Measurements from ENCODE around the gene MTF1.

Gene MTF1

DNA sequence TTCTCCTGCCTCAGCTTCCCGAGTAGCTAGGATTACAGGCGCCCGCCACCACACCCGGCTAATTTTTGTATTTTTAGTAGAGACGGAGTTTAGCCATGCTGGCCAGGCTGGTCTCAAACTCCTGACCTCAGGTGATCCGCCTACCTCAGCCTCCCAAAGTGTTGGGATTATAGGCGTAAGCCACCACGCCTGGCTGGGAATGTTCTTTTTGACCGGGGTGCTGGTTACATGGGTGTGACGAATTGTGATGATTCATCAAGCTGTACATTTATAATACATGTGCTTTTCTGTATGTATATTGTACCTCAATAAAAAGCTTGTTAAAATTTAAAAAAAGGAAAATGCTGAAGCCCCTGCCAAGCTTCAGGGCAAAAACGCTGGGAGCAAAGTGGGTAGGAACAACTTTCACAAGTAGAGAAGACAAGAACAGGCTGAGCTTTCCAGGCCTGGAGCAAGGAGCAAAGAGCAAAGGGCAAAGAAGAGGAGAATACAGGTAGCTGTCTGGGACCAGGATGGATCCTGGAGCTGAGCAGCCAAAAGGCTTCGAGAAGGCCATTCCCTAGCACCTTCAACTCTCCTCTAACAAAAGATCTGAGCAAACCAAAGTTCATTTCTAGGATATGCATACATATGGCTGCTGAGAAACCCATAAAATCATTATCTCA, 30.9 kb downstream of the MTF1 start:
- DNase-seq (ENCODE audit: low read depth): no peak

DNA sequence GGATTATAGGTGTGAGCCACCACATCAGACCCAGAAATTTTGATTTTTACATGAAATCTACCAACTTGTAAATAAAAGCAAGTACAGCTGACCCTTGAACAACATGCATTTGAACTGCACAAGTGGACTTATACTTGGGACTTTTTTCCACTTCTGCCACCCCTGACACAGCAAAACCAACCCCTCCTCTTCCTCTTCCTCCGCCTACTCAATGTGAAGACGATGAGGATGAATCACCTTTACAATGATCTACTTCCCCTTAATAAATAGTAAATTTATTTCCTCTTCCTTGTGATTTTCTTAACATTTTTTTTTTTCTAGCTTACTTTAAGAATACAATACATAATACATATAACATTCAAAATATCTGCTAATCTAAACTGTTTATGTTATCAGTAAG, 33.9 kb downstream of the MTF1 start:
- no peak for DNase-seq (ENCODE audit: low read depth)

DNA sequence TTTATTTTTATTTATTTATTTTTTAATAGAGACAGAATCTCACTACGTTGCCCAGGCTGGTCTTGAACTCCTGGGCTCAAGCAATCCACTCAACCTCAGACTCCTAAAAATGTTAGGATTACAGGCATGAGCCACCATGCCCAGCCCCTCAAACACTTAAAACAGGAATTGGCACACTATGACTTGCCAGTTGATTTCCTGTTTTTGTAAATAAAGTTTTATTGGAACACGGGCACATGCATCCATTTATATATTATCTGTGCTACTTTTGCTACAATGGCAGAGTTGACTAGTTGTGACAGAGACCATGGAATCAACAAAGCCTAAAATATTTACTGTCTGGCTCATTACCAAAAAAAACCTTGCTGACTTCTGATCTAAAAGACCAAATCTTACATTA, 35.4 kb downstream of the MTF1 start:
- DNase-seq (ENCODE audit: low read depth): no peak

DNA sequence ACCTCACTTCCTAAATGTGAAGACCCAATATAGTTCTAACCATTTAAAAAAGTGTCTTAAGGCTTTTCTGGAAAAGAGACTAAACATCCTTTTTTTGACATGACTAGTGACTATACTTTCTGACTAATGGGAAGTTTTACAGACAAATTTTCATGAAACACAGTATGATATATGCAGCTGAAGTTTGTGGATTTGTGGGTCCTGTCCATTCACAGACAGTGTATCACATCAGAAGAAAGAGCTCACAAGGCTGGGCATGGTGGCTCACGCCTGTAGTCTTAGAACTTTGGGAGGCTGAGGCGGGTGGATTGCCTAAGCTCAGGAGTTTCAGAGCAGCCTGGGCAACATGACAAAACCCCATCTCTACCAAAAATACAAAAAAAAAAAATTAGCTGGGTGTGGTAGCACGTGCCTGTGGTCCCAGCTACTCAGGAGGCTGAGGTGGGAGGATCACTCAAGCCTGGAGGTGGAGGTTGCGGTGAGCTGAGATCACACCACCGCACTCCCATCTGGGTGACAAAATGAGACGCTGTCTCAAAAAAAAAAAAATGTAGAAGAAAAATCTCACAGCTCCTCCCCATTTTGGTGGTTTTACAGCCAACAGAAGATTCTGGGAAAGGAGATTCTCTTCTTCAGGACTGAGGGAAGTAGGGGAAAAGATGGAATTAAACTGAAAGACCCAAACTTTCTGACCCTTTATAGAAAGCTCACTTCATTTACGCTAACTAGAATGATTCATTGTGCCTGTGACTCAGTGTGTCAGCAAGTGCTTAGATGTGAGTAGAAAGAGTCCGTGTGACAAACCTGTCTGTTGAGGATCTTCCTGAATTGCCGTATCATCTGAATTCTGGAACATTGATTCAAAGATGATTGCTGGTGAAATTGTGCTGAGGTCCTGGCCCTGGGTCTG, 36.2 kb downstream of the MTF1 start:
- no peak for DNase-seq (ENCODE audit: low read depth)

DNA sequence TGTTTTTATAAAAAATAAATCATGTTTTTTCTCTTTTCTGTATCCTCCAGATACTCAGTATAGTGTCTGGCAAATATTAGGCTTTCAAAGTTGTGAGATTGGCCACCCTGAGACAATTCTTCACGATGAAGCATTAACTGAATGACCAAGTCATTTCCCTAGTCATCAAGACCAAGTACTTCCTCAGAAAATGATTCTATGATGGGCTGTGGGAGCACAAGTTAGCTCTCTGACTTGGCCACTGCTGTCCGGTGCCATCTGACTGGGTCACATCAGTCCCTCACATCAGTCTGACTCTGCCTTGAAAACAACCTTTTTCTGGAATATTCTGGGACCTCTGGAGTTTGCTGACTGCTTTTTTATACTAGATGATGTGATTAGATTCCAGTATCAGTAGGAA, 37.9 kb downstream of the MTF1 start:
- no peak for DNase-seq (ENCODE audit: low read depth)

DNA sequence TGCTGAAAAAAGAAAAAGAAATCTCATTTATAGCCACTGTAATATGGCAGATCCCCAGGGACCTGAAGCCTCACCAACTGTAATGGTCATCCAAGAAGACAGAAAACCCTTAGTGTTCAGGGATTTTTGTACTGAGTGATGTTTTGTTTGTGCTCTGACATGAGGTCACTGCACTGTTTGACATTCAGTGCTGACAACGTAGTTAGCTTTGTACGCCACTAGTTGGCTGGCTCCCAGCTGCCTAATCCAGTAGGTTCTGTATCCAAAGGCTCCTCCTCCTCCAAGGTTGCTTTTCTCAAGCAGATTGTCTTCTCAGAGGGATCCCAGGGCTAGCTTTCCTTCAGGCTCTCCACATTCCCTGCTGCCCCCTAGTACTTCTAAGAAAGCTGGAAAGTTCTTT, 41.9 kb downstream of the MTF1 start:
- DNase-seq (ENCODE audit: low read depth): no peak

DNA sequence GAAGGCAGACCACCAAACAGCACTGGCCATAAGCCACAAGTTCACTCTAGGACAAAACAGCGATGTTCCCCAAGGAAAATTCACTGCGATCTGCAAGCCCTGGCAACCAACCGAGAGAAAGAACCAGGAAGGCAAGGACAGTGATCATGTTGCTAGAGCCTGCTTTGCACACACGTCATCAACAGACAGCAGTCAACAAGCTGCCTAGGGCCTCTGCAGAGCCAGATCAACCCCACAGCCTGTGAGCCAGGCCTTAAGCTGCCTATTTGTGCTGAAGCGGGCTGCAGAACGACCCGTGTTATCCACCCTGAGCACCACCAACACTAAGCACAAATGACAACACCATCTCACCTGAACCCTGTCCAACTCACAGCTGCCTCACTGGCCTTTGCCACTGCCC, 45.1 kb downstream of the MTF1 start:
- no peak for DNase-seq (ENCODE audit: low read depth)

DNA sequence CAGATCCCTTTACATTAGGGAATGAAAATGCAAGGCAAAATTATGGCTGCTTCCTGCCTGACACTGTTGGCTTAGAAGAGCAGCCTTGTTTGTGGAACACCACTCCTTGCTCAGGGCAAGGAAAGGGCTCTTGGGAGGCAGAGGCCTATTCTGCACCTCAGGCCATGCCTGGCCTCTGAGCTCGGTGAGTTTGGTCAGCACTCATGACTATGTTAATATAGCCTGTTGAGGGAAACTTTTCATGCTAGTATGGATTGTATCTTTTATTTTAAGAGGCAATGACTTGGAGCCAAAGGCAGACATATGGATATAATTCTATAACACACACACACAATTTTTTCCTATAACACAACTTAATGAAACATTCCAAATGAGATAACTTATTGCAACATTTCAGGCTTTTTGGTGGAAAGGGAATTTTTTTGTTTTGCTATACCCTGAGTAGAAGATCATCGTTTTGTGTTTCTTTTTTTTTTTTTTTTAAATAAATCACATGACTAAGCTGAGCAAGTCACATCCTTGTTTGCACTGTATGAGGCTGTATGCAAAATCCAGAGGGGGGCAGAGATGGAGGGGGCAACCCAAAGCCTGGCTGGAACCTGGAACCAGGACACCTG, 45.8 kb downstream of the MTF1 start:
- no peak for DNase-seq (ENCODE audit: low read depth)

DNA sequence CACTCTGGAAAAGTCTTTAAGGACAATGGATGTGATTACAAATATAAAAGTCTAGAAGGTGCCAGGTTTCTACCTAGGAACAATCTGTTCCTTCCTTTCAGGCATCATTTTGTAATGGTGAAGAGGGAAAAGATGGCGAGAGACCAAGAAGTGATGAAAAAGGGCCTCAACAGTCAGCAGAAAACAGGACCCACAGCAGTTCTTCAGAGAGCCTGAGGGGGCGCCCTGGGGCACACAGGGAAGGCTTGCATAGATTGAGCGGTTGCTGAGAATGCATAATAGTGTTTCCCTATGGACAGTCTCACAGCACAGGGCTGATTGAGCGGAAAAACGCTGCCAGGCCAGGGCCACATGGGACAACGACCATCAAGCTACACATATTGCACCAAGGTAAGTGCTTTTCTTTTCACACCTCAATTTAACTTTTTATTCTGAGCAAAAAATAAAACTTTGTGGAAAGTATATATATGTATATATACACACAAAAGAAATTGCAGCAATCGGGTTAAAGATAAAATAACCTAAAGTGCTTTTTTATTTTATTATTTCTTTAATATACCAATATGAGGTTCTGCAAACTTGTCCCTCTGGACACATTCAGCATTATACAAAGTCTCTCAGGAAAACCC, 48.3 kb downstream of the MTF1 start:
- DNase-seq (ENCODE audit: low read depth): no peak

DNA sequence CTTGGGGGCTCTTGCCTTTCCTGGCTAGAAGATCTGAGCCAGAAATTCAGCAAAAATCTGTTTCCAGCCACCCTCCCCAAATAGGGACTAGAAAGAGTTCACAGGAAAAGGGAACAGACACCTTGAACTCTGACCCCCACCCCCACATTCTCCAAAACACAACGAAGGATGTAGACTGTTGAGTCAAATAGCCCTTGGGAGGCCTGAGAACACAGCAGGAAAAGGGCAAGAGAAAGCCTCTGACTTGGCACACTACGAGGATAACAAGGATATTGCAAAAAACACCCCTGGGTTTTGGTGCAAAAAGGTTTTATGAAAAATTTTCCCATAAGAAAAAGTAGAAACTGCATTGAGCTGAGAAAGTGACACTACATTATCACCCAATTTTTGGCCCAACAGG, 49.5 kb downstream of the MTF1 start:
- no peak for DNase-seq (ENCODE audit: low read depth)

DNA sequence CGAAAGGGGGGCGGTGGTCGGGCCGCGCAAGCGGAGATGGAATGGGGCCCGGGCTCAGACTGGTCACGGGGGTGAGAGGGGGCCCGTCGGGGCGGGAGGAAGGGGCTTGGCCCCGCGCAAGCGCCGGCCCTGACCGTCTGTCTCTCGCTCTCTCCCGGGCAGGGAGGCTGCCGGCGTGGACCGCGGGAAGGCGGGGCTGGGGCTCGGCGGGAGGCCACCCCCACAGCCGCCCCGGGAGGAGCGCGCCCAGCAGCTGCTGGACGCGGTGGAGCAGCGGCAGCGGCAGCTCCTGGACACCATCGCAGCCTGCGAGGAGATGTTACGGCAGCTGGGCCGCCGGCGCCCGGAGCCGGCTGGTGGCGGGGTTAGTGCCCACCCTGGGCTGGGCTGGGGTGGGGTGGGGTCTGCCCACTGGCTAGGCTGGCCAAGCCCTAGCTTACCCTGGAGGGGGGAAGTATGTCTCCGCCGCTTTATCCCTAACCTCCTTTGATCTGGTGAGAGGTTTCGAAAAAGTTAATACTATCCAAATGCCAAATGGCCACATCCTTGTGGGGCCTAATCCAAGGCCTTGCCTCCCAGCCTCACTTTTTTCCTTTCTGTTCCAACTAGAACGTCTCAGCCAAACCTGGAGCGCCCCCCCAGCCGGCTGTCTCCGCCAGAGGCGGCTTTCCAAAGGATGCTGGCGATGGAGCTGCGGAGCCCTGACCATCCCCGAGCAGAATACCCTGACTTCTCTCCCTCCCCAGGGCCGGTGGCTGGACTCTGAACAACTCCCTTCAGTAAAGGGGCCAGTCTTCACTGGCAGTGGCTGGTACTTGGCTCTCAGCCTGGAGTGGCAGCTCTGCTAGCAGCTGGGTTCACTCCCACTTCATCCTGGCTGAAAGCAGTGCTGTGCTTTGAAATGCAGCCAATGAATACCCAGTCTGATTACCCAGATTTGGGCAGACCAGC, 50.7 kb downstream of the MTF1 start:
- DNase-seq (ENCODE audit: low read depth): no peak

DNA sequence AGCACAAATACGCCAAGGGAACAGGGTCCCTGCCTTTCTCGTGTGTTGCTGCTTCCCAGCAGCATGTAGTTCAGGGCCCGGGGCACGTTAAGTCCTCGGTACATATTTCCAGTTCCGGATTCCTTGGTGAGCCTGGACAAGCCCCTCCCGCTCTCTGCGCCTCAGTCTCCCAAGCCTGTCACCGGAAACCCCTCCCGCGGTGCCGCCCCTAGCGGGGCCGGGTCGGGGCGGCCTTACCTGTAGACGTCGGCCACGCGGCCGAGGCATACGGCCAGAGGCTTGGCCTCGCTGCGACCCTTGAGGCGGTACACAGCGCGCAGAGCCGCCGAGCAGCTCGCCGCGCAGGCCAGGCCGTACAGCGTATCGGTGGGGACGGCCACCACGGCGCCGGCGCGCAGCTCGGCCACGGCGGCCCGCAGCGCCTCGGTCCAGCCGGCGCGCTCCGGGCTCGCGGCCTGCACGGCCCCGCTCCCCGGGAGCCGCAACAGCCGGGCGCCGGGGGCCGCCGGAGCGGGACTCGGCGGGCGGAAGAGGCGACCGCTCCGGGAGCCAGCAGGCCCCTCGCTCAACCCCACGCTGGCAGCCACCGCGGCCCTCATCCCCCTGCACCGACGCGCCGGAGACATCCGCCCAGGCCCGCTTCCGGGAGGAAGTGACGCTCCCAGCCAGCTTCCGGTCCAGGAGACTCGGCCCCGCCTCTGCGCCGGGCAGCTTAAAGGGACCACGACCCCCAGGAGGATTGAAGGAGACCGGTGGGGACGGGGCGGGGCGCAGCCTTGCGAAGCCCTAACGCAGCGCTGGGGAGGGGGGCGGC, 51.6 kb downstream of the MTF1 start, which contains the start of the genes C1orf122 and YRDC:
Gene C1orf122, plus strand, starts transcription at position 236 of the 814 bp plus-strand sequence. CDS start 615 bp downstream, outside the sequence.
Gene YRDC, minus strand, starts transcription at position 654 of the 814 bp plus-strand sequence. Its CDS starts 28 bp downstream, at position 626.
- peak; percentile 90 for DNase-seq (ENCODE audit: low read depth)

DNA sequence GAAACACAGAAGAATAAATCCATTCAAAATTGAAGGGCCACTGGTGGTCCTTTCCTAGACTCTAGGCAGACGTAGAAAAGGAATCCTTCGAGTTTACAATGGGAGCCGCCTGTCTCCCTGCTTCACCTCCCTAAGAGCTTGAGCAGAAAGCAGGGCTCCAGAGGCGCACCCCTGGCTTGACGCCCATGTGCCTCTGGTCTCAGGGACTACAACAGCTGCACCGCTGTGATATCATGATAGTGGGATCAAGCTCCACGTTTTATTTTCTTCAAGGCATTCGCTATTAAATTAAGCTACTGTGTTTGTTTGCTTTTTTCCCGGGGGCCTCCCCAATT, 52.2 kb downstream of the MTF1 start:
- no peak for DNase-seq (ENCODE audit: low read depth)

DNA sequence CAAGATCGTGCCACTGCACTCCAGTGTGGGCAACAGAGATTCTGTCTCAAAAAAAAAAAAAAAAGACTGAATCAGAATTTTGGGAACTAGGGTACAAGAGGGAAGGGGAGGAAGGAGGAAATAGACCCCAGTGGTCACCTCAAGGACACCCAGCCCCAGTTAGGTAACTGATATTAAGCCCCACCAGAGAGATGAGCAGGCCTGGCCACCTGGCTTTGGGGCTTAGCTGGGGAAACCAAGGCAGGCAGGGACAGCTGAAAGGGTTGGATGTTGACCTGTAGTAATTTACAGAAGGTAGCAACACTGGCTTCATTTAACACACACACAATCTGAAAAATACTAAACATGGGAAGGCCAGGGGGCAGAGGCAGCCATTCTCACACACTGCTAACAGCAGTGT, 57.0 kb downstream of the MTF1 start:
- no peak for DNase-seq (ENCODE audit: low read depth)

DNA sequence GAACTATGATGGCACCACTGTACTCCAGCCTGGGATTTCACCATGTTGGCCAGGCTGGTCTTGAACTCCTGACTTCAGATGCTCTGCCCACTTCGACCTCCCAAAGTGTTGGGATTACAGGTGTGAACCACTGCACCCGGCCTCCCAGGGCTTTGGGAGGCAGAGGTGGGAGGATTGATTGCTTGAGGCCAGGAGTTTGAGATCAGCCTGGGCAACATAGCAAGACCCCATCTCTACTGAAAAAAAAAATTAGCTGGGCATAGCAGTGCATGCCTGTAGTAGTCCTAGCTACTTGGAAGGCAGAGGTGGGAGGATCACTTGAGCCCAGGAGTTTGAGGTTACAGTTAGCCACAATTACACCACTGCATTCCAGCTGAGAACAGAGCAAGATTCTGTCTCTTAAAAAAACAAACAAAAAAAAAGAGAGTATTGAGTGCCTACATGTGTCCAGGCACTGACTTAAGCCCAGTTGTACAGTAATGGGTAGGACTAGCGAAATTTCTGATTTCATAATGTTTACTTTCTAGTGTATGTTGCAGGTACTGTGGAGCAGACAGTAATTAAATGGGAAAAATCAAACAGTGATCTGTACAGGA, 61.5 kb downstream of the MTF1 start:
- no peak for DNase-seq (ENCODE audit: low read depth)

DNA sequence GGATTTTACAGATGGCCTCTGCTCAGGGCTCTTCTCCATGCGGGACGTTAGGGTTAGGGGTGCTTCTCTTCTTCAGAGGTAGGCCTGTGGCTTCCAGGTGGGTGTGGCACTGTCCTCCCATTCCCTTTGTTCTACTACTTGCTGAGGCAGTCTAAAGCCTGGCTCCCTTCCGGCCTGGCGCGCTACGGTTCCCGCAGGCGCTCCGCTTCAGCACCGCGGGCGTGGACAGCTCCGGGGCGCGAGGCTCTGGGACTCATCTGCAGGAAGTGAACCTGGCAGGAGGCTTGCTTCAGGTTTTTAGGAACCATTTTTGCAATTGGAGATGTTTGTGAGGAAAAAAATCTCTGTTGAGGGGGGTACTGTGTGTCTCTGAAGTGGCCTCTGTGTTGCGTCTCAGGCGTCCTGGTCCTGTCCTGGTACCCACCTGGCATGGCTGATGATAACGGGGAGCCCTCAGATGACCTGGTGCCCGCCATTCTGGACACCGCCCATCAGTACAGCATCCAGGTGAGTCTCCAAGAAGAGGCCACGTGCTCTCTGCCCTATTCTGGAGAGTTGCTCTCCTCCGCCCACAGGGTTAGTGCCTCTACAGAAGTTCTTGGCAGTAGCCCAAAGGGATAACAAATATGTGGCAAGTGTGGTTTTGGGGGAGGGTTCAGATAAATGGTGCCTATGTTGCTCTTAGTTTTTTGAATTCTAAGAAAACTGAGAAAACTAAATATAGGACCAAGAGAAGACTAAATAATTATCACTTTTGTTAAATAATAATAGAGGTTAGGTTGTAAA, 63.9 kb downstream of the MTF1 start:
- DNase-seq (ENCODE audit: low read depth): no peak

DNA sequence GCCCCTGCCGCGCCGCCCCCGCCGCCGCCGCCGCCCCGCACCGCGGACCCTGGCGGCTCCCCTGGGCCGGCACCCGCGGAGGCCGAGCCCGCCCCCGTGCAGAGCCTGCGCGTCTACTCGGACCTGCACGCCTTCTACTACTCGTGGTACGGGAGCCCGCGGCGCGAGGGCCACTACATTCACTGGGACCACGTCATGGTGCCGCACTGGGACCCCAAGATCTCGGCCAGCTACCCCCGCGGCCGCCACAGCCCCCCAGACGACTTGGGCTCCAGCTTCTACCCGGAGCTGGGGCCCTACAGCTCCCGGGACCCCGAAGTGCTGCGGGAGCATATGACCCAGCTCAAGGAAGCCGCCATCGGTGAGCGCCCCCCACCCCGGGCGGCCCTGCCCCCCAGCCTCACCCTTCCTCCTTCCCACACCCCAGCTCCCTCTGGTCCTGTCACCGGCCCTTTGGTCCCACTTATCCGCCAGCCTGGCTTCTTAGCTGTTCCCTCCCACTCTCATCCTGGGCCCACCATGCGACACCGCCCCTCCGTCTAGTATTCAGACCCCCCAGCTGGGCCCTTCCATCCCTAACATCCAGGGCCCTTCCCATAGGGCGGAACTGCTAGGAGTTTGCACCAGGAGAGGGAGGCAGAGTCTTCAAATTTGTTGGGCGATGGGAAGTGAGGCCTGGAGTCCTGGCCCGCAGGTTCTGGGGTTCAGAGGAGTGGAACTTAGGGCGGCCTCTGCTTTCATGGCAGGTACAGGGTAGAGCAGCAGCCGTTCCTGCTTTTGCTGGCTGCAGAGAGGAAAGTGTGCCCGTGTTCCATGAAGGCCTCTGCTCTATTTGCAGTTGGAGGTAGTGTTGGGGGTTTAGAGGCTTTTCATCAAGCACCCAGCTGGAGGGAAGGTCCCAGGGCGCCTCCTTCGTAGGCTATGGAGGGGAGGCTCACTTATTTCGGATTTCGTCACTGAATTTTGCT, 64.7 kb downstream of the MTF1 start:
- no peak for DNase-seq (ENCODE audit: low read depth)

DNA sequence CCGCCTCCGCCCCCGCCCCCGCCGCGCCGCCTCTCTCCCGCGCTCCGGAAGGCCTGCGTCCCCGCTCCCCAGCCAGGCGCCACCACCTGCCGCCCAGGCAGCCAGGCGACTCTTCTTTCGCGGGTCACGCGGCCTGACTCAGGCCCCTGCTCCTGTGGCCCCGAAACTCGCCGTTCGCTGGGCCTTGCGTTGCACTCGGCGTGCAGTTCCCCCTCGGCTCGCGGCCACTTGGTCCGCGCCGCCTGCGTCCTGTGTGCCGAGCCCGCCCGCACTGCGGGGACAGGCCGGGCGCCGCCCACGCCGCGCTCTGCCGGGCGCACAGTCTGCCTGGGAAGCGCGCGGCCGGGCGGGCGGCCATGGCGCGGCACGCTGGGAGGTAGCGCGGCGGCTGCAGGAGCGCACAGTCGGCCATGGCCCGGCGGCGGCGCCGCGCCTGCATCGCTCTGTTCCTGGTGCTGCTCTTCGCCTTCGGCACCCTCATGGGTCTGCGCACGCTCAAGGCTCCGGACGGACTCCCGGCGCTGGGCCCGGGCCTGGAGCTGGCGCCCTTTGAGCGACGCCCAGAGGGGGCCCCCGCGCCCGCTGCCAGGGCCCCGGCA, 65.5 kb downstream of the MTF1 start, which contains the start of gene MANEAL:
Gene MANEAL, plus strand, starts transcription at position 75 of the 599 bp plus-strand sequence. Its CDS starts 336 bp downstream, at position 411.
- DNase-seq (ENCODE audit: low read depth): no peak

All from stimulated activated CD8-positive, alpha-beta memory T cell treated with anti-CD3 and anti-CD28 coated beads, Interleukin-7, amount 100 ng/mL, for 24 hours (primary cell).